ENCODE data around the gene DHRSX. TPM values are rescaled to one million over a fixed set of nuclear protein-coding genes. Genes with fewer than 3 reads are reported as not detected.

Gene DHRSX
- total RNA-seq, 1 donor from 2014 or later, result 25.1 TPM

DNA sequence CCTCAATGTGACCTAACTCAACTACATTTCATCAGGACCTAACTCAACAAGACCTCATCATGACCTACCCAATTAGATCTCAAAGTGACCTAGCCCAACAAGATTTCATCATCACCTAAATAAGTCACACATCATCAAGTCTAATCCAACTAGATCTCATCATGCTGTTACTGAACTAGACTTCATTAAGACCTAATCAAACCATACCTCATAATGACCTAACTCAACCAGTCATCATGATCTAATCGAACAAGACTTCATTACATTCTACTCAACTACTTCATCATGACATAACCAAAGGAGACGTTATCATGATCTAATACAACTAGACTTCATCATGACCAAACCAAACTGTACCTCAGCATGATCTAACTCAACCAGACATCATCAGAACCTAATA, 82.8 kb downstream of the DHRSX start:
- H3K27ac Mint-ChIP-seq (ENCODE audit: unreplicated experiment), result no peak overlapping the region
- no peaks in the 10 kb centered on the region for H3K4me1 Mint-ChIP-seq
- H3K9me3 Mint-ChIP-seq, result no peaks in the 10 kb centered on the region
- H3K4me3 Mint-ChIP-seq, result no peak overlapping the region
- no peaks in the 10 kb centered on the region for H3K27me3 Mint-ChIP-seq (ENCODE audit: low read depth)
- TF ChIP-seq CTCF (conservative IDR thresholded peaks at IDR 0.05), result no peak
- peaks cover 11% of the 10 kb centered on the region for H3K36me3 Mint-ChIP-seq (ENCODE audit: low read depth)
- no peak for DNase-seq (ENCODE audit: low read depth, low spot score)

DNA sequence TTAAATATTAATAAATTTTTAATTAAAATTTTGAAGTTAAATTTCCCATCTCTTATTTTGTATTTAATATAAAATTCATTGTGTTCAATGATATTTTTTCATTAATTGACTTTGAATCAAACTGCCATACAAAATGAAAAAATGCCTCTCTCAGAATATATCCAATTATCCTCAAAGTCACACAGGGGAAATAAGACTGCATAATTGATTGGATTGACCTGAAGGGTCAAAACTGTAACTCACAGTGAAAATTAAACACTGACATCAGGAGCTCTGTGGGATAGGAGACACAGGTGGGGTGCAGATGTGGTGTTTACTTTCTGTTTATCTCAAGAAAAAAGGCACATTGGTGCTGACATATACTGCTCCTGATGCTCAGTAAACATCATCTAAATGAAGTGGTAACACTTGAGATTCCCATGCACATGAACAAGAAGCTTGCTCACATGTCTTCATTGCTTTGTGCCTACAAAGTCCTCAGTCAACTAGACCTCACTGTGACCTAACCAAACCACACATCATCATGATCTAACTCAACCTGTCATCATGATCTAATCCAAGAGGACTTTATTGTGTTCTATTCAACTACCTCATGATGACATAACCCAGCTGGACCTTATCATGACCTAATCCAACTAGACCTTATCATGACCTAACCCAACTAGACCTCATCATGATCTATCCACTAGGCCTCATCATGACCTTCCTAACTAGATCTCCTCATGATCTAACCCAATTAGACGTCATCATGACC, 83.7 kb downstream of the DHRSX start:
- Mint-ChIP-seq H3K4me1 (no peaks in the 10 kb centered on the region), H3K36me3 (ENCODE audit: low read depth) (peaks cover 11% of the 10 kb centered on the region), H3K4me3 (no peak overlapping the region), H3K9me3 (no peaks in the 10 kb centered on the region), H3K27ac (ENCODE audit: unreplicated experiment) (no peak overlapping the region), H3K27me3 (ENCODE audit: low read depth) (no peaks in the 10 kb centered on the region)
- no peak for DNase-seq (ENCODE audit: low read depth, low spot score)
- TF ChIP-seq CTCF (conservative IDR thresholded peaks at IDR 0.05), result no peak

DNA sequence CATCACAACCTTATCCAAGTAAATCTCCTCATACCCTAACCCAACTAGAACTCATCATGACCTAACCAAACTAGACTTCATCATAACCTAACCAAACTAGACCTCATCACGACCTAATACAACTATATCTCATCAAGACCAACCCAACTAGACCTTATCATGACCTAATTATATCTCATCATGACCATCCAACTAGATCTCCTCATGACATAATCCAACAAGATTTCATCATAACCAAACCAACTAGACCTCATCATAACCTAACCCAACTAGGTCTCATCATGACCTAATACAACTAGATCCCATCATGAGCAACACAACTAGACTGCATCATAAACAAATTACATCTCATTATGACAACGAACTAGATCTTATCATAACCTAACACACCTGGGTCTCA, 86.4 kb downstream of the DHRSX start:
- no peaks in the 10 kb centered on the region for H3K27me3 Mint-ChIP-seq (ENCODE audit: low read depth)
- H3K27ac Mint-ChIP-seq (ENCODE audit: unreplicated experiment), result no peak overlapping the region
- DNase-seq (ENCODE audit: low read depth, low spot score), result no peak
- H3K4me3 Mint-ChIP-seq, result no peak overlapping the region
- H3K4me1 Mint-ChIP-seq, result no peaks in the 10 kb centered on the region
- no peaks in the 10 kb centered on the region for H3K9me3 Mint-ChIP-seq
- TF ChIP-seq CTCF (conservative IDR thresholded peaks at IDR 0.05), result no peak
- H3K36me3 Mint-ChIP-seq (ENCODE audit: low read depth), result peaks cover 3% of the 10 kb centered on the region

DNA sequence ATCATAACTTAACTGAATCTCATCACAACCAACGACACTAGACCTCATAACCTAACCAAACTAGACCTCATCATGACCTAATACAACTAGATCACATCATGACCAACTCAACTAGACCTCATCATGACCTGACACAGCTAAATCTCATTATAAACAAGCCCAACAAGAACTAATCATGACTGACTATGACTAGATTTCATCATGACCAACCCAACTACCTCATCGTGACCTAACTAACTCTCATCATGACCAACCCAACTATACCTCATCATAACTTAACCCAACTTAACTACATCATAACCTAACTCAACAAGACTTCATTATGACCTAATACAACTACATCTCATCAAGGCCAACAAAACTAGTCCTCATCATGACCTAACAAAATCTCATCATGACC, 86.8 kb downstream of the DHRSX start:
- TF ChIP-seq CTCF (conservative IDR thresholded peaks at IDR 0.05), result no peak
- Mint-ChIP-seq H3K36me3 (ENCODE audit: low read depth) (peaks cover 6% of the 10 kb centered on the region), H3K27me3 (ENCODE audit: low read depth) (no peaks in the 10 kb centered on the region), H3K4me1 (no peaks in the 10 kb centered on the region), H3K9me3 (no peaks in the 10 kb centered on the region), H3K4me3 (no peak overlapping the region), H3K27ac (ENCODE audit: unreplicated experiment) (no peak overlapping the region)
- DNase-seq (ENCODE audit: low read depth, low spot score), result no peak

DNA sequence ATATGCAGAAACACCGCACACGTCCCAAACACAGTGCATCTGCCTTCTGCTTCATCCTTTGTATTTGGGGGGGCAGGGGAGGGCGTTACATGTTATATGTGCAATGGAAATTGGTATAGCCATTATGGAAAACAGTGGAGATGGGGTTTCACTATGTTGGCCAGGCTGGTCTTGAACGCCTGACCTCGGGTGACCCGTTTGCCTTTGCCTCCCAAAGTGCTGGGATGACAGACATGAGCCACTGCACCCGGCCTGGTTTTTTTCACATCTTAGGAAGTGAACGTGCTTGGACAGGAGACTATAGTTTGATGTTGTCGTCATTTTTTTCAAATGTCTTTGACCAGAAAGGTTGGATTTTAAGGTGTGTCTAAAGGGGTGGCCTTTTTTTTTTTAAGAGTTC, 88.6 kb downstream of the DHRSX start:
- Mint-ChIP-seq H3K27ac (ENCODE audit: unreplicated experiment) (no peak overlapping the region), H3K4me3 (no peak overlapping the region), H3K27me3 (ENCODE audit: low read depth) (no peaks in the 10 kb centered on the region), H3K36me3 (ENCODE audit: low read depth) (peaks cover 16% of the 10 kb centered on the region), H3K9me3 (no peaks in the 10 kb centered on the region), H3K4me1 (no peaks in the 10 kb centered on the region)
- no peak for TF ChIP-seq CTCF (conservative IDR thresholded peaks at IDR 0.05)
- no peak for DNase-seq (ENCODE audit: low read depth, low spot score)

All from neural crest cell (in vitro differentiated cells).